DMS53 treated with DMSO at 0.1 percent for 48 hours (cell line): ENCODE results near the gene TFPT.

Source experiments
- DNase-seq: peaks from one replicate; lab custom pipeline; 2025; ENCODE audit not compliant: unreplicated experiment; lab: John Stamatoyannopoulos, UW

Gene TFPT, protein sequence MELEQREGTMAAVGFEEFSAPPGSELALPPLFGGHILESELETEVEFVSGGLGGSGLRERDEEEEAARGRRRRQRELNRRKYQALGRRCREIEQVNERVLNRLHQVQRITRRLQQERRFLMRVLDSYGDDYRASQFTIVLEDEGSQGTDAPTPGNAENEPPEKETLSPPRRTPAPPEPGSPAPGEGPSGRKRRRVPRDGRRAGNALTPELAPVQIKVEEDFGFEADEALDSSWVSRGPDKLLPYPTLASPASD

DNA sequence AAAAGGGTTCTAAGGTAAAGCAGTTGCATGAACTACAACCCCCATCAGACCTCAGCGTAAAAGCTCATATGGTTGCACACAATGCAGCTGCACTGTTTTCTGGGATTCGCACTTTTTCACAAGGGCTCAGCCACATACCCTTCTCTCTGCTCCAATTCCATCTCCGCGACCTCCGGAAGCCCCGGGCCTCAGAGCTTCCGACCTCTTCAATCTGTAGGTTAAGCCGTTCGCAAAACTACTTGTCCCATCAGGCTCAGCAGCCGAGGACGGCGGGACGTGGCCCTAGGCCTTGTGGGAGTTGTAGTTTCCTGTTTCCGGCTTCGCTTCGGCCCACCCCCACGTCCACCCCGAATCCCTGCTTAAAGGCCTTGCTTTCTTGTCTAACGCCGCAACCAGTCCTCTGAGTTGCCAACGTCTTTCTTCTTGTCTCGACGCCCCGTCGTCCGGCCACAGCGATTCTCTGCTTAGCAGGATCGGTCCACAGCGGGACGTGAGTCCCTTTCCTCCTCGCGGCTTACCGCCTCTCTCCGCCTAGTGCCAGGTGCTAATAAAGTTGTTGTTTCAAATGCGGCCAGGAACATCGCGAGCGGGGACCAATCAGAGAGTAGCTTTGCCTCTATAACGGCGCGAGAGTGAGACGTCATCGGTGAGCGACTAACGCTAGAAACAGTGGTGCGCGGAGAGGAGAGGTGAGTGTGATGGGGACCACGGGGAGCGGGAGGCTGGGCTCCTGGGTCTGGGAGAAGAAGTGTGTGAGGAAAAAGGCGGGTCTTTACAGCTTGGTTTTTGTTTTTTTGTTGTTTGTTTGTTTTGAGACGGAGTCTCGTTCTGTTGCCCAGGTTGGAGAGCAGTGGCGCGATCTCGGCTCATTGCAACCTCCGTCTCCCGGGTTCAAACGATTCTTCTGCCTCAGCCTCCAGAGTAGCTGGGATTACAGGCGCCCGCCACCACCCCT lies at the start of gene TFPT, which contains the start of gene PRPF31:
TSS of gene TFPT (minus strand) at position 549 of the 955 bp plus-strand sequence. CDS start at position 161, 388 bp downstream.
TSS of gene PRPF31 (plus strand) at position 646 of the 955 bp plus-strand sequence. CDS start 2,525 bp downstream, outside the sequence.
- peak; percentile 94 for DNase-seq

DNA sequence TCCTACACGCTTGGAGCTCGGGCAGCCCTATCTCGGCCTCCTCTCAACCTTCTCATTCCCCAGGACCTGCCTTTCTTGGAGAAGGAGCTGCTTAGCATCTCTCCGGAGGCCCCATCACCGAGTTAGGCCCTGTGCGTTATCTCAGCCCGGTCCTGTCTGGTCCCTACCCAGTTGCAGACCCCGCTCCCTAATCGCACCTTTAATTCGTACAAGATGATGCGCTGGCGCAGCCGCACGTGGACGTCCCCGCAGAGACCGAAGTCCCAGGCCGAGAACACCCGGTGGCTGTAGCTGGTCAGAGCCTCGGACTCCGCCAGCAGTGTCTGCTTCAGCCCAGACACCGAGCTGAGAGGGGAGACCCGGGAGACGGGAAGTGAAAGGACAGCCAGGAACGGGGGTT lies 49.8 kb upstream of the TFPT start:
- no peak for DNase-seq

DNA sequence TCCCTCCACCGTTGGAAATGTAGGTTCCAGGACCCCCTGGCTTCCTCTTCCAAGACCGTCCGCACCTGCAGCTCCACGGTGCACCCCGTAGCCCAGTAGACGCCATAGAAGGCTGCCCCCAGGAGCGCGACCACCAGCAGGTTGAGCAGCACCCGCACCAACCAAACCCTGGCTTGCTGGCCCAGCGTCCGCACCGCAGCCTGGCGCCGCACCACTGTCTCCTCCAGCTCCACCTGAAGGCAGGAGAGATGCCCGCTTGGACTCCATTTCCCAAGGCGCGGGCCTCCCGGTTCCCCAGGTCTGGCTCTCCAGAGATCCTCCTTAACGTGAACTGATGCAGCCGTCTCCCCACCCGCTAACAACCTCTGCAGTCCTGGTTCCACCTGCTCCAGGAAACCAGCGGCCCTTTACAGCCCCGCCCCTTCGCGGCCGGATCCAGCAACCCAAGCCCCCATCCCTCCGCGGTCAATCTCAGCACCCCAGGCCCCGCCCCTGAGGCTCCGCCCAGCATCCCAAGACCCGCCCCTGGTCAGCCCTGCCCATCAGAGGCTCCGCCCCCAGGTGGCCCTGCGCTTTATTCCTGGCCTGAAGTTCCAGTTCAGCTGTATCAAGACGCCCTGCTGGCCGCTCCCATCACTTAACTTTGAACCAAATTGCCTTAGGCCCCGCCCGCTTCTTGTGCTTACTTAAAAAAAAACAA lies 49.1 kb upstream of the TFPT start:
- peak; percentile 52 for DNase-seq

DNA sequence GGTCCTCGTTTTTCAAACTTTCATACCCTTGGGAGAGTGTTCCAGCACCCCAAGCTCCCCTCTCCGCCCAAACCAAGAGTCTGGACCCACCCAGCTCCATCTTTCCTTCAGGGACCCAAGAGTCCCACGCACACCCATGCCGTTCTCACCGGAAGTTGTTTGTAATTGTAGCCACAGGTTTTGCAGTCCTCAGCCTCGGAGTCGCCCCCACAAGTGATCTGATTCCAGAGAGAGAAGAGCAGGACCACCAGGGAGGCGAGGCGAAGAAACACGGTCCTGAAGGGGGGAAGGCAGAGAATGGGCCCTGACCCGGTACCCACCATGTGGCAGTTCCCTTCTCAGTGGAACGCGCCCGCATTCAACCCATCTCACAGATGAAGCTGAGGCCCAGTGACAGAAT lies 47.4 kb upstream of the TFPT start:
- DNase-seq = no peak

DNA sequence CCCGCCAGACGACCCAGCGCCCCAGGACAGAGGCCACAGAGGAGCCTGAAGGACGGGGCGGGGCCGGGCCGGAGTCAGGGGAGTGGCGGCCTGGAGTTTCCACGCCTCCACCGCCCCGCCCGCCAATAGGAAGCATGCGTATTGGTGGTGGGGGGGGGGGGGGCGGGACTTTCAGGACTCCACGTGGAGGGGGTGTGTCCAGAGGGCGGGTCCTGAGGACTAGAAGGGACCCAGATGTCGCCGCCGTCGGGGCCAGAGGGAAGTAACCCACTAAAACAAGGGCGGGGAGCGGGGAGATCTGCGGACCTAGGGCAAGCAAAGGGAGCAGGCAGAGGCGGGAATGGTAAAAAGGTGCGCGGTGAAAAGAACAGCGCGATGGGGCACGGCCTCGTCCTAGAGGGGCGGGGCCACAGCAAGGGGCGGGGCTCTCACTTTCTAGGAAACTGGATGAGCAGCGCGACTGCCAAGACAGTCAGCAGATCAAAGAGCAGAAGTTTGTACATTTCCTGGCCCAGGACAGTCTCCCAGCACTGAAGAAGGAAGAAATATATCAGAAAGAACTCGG lies 46.9 kb upstream of the TFPT start:
- peak; percentile 90 for DNase-seq

DNA sequence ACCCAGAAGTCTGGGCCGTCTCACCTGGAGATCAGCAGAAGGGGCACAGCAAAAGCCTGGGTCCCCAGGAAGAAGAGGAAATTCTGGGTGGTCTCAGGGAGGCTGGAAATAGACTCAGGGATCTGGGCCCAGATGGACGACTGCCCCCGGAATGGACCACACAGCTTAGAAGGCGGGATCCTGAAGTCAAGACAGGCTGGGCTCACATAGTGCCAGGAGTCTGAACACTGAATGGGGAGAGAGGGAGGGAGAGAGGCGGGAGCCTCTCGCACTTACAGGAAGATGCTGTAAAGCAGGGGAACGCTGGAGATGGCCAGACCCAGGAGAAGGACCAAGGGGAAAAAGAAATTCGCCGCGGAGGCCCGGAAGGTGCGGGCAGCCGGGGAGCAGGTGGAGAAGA lies 45.4 kb upstream of the TFPT start:
- peak; percentile 20 for DNase-seq

DNA sequence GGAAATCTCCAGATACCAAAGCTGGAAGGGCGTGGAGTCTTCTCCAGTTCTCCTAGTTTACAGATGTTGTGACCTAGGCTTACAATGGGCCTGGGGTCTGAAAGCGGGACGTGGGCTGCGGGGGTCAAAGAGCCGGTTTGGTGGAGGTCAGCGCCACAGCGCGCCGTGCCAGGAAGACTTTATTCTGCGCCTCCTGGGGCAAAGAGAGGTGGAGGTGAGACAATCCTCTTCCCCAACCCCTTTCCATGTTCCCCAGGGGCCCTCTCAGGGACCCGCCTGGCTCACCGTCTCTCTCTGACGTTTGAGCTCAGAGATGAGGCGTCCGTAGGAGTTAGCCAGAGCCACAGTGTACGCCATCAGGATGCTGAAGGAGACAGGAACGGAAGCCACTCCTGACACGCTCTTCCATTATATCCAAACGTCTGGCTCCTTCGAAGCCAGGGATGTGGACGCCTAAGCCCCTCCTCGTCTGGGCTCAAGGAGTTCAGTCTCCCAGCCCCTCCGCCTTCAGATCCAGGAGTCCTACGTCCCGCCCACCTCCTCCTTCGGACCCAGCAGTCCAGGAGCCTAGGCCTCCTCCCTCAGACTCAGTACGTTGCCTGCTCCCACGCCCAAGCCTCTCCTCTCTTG lies 44.8 kb upstream of the TFPT start:
- DNase-seq = peak; percentile 54

DNA sequence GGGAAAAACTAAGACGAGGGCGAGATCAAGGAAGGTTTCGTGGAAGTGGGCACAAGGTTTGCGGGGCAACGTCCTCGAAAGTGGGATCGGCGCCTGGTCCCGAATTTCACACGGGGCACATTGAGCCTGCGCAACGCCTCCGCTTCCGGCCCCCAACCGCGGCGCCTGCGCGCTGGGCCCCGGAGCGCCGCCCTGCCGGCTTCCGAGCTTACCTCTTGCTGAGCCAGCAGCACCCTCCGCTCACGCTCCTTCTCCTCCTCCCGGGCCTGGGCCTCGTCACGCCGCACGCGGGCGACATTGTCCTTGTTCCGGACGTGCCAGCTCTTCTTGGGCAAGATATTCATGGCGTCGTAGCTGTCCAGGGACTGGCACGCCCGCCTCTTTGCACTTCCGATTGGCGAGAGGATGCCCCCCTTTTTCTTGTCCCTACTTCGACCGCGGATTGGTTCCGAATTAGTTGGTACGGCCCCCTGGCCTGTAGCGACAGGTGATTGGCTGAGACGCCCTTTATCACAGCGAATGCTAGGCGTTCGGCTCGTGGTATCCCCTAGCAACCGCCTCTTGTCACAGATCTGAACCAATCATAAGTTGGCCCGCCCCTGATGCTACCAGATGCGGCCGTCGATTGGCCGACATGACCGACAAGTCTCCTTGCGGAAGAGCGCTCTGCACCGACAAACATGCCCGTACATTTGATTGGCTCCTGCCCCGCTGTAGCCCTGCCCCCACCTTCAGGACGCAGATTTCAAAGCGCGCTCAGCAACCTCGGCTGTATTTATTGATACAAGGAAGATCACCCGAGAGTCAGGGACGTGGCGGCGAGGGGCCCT lies 44.1 kb upstream of the TFPT start, which contains the start of gene LENG1:
TSS of gene LENG1 (minus strand) at position 370 of the 830 bp plus-strand sequence. CDS start at position 344, 26 bp downstream.
- DNase-seq = peak; percentile 99

DNA sequence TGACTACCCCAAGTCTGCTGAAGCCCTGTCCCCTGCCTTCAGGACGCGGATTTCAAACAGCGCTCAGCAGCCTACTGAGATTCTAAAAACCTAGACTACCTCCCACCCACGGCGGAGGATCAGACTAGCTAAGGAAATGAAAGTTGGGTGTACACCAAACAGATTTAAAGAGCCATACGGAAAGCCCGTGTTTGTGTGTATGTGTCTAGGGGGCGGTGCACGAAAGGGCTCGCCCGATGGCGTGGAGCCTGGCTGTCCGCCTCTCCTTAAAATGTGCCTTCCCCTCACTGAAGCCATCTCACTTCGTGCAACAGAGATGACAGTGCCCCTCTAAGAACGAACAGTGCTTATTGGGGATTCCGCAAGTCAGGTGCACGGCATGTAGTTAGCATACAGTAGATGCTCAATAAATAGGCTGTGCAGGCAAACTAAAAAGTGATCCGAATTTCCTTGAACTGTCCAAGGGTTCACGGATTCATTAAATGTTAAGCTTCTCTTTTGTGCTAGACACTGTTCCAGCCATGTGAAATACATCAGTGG lies 43.4 kb upstream of the TFPT start:
- DNase-seq = no peak

DNA sequence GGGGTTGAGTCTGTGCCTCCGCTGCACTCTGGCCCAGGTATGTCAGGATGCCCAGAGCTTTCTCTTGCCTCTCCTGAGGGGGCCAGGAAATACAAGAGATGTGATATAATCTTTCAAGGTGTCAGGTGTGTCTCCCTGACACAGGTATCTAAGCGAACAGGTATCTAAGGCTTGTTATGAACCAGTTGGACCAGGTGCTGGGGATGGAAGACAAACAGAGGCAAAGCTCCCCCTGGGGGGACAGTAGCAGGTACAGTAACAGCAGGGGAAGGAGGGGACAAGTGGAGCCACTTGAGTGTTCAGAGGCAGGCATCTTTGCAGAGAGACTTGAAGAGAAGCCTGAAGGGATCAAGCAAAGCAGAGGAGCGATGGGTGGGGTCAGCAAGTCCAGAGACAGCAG lies 41.5 kb upstream of the TFPT start:
- DNase-seq = no peak

DNA sequence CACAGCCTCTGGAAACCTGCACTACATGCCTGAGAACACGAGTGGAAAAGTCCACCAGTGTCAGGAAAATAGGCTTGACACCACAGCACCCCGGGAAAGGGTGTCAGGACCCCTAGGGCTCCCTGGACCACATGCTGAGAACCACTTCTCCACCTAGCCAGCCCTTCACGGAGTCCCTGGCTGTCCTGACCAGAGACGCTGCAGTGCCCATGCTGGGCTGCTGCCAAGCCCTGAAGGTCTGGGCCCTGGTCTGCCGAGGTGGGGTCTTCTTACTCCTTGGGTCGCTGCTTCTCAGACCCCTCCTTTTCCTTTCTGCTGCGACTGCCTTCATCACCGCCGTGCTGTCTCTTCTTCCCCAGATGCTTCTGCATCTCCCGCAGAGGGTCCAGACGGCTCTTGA lies 41.0 kb upstream of the TFPT start:
- no peak for DNase-seq

DNA sequence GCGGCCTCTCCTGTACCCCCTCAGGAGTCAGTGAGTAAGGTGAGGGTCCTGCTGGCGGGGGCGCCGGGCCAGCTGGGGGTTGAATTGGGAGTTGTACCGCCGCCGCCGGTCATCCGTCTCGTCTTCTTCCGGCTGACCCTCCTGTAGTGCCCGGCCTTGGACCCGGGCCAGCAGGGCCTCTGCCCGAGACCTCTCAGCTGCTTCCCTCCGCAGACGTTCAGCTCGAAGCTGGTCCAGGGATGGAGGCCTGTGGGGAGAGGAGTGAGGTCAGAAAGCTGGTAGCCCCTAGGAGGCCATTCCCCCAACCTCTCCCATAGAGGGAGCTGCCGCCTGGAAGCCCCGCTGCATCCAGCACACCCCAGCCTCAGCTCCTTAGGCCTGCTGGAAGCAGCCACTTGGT lies 40.2 kb upstream of the TFPT start:
- no peak for DNase-seq

DNA sequence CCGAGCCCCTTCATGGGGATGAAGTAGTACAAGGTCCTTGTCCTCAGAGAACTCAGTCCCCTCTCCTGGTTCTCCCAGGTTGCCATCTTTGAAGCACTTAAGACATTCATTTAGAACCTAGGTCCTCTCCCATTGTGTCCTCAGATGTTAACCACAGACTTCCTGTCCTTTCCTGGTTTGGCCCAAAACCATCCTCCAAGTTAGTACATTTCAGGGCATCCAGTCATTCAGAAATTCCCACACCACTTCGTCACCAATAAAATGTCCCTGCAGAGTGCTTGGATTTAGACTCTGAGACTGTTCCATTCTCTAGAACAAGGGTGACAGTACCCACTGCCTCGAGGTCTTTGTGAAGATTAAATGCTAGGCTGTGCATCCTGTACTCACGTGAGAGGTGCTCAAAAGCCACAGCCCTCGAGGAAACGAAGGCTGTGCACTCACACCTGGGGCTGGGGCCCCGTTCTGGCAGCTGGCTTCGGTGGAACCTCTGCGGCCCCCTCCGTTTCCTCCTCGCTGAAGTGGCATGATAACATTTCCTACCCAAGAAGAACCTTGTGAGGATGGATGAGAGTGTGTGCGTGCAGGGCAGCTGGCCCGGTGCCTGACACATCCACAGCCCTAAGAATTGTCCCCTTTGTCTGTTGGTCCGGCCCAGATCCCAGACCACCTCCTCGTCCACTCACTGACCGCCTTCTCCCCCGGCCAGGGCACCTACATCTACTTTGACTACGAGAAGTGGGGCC lies 39.3 kb upstream of the TFPT start:
- no peak for DNase-seq

DNA sequence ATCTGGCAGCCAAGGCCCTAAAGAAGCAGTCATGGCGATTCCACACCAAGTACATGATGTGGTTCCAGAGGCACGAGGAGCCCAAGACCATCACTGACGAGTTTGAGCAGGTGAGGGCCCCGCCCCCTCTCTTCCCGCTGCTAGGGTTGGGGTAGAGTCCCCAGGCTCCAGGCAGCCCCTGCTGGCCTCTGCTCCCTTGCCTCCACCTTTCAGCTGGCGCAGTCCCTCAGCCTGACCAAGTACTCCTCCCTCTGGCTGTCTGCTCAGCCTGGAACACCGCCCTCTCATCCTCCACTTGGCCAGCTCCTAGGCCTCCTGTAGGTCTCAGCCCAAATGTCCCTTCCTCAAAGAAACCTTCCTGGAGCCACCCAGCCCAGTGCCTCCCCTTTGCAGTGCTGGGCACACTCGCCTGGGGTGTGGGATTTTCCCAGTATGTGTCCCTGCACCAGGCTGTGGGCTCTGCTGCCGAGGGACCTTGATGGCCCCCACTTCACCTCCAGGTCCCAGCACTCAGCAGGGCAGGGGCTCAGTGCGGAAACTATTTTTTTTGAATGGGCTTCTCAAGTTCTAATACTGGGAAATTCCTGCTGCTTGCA lies 38.4 kb upstream of the TFPT start:
- DNase-seq = no peak

DNA sequence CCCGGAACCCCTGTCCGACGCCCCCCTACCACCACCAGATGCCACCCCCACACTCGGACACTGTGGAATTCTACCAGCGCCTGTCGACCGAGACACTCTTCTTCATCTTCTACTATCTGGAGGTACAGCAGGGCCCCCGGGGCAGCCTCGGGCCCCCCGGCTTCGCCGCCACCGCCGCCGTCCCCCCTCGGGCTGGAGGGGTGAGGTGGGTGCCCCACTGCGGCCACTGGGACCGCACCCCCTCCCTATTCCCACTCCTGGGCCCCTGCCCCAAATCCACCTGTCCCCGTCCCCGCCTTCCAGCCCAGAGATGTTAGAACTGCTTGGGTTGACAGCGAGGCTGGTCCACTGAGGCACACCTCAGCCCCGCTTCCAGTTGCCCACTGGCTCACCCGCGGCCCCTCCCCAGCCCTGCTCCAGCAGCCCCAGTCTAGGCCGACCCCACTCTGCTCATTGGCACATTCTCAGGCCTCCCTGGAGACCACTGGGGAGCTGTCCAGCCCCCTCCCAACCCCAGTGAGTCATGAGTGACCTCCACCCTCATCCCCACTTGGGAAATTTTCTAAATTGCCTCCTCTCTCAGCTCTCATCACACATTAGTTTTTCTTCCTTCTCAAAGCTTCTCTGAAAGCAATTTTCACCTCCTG lies 37.5 kb upstream of the TFPT start:
- no peak for DNase-seq

DNA sequence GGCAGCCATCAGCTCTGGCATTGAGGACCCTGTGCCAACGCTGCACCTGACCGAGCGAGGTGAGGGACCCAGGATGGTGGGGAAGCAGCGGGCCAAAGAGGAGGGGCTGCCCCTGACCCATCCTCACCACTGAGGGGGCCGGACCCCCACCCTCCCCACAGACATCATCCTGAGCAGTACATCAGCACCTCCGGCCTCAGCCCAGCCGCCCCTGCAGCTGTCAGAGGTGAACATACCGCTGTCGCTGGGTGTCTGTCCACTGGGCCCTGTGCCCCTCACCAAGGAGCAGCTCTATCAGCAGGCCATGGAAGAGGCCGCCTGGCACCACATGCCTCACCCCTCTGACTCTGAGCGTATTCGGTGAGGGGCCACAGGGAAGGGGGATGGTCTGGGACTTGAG lies 36.8 kb upstream of the TFPT start:
- DNase-seq = no peak

DNA sequence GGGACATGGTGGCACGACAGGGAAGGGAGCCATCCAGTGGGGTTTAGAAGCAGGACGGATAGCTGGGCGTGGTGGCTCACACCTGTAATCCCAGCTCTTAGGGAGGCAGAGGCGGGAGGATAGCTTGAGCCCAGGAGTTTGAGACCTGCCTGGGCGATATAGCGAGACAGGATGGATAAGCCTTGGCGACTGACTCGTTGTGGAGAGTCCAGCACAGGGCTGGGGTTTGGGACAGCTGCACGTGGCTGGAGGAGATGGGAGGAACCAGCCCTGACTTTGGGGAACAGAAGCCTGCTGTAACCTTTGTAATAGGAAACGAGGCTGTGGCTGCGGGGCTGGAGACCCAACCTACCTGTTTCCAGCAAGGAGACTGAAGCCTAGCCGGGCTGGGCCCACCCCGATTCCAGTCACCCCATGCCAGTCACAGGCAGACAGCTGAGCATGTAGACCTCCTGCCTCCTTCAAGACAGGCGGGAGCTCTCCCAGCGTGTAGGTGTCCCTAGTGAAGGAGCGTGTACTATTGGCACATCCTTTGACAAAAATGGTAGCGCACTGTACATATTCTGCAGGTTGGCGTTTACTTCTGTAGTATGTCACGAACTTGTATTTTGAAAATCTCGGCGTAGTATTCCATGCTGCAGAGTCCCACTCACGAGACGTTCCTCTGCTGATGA lies 36.0 kb upstream of the TFPT start:
- DNase-seq = no peak
